ENCODE results near the gene MBTPS1. TPM values are rescaled to one million over a fixed set of nuclear protein-coding genes. Genes with fewer than 3 reads are reported as not detected.

Gene MBTPS1
- total and polyA plus RNA-seq, 4 donors: 21.1 to 65.0 (median 30.8) TPM

GRCh38 chr16:84124257-84125073 is 7.7 kb upstream of the MBTPS1 start (continued):
- TF ChIP-seq REST (IDR thresholded peaks at IDR 0.05) (no peak), JUND (IDR thresholded peaks at IDR 0.05) (no peak), TAF1 (conservative IDR thresholded peaks at IDR 0.05) (no peak), RAD21 (IDR thresholded peaks at IDR 0.05) (no peak), FOXA1 (IDR thresholded peaks at IDR 0.05) (no peak)

- Histone ChIP-seq H3K27me3 (ENCODE audit: control insufficient read depth in 4 of 4, insufficient read depth in 4 of 4, low read length in 3 of 4) (no peaks in the 10 kb centered on the region), H3K36me3 (ENCODE audit: control insufficient read depth in 4 of 4, insufficient read depth in 3 of 4, low read depth in 1 of 4, low read length in 3 of 4) (peaks cover 0 to 4% (median 1%) of the 10 kb centered on the region in 4 donors), H3K27ac (ENCODE audit: low read depth in 1 of 2, low read length in 2 of 2) (no peak overlapping the region), H3K4me3 (ENCODE audit: low read depth in 1 of 3, low read length in 3 of 3) (no peak overlapping the region), H3K9me3 (ENCODE audit: control insufficient read depth in 4 of 4, low read length in 3 of 4) (no peaks in the 10 kb centered on the region), H3K9ac (ENCODE audit: low read depth in 1 of 2, low read length in 2 of 2) (no peak overlapping the region), H3K4me1 (ENCODE audit: control insufficient read depth in 4 of 4, insufficient read depth in 4 of 4, low read length in 3 of 4) (peaks cover 3 to 8% (median 6%) of the 10 kb centered on the region in 4 donors)
- TF ChIP-seq FOXA2 (IDR thresholded peaks at IDR 0.05) (no peak), ZBTB33 (IDR thresholded peaks at IDR 0.05) (no peak), CTCF (IDR thresholded peaks at IDR 0.05; ENCODE audit: low read depth, low read length, missing input control) (no peak), EGR1 (IDR thresholded peaks at IDR 0.05; ENCODE audit: low read depth in 2 of 2) (no peak), FOXA1 (IDR thresholded peaks at IDR 0.05) (no peak), HNF4A (conservative IDR thresholded peaks at IDR 0.05) (no peak), JUND (IDR thresholded peaks at IDR 0.05) (no peak), NR2F2 (IDR thresholded peaks at IDR 0.05) (no peak), MAX (IDR thresholded peaks at IDR 0.05) (no peak), GABPA (IDR thresholded peaks at IDR 0.05 in 1 of 2, conservative IDR thresholded peaks at IDR 0.05 in 1 of 2) (no peak), REST (IDR thresholded peaks at IDR 0.05) (no peak), HNF4G (IDR thresholded peaks at IDR 0.05) (no peak), SP1 (IDR thresholded peaks at IDR 0.05) (no peak)
- 93% methylated on average over 10 of the region's 10 CpGs for WGBS
- DNase-seq (ENCODE audit: low spot score): no peak
Measured at GRCh38 chr16:84121007-84121406, 4.3 kb upstream of the MBTPS1 start.

Measured in liver (tissue), 9 donors.